ENCODE results near the gene S100P.
"Not testable (repeated sequence)": the region's sequence is repeated elsewhere in the genome, so short reads cannot be mapped to it uniquely, and the experiment has no call there.

S100P gene

DNA sequence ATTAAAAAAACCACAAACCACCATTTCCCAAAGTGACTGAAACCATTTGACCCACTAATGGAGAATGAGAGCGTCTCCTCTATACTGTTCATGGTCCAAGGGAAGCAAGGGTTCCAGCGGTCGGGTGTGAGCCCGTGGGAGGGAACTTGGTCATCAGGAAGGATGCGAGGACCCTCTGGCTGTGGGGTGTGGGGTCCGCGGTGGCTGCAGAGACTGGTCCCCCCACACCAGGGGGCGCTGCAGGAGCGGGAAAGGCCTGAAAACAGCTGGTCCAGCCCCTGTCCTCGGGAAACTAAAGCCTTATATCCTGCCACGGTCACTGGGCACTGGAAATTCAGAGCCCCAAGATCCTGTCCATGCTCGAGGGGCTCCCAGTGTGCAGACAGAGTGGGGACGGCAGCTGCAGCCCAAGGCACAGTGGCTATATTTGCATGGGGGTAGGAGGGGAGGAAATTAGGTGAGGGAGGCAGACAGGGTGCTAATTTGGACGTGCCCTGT is 26.6 kb downstream of the S100P start:
- H3K4me3 ChIP-seq (ENCODE audit: low read depth, low read length), result no peak overlapping the region

DNA sequence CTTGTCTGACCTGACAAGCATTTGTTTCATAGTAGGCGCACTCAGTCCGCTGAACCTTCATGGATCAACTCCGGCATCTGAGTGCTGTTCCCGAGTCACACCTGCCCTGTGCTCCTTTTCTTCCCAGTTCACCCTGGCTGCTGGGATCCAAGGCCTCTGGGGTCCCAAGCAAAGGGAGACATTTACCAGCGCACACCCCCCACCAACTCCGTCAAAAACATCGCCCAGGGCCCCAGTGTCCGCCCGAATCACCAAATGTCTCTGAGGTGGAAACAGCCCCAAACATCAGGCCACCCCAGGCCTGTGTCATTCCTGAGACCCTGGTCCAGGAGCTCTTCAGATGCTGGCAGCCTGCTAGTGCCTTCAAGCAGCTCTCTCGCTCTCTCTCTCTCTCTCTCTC is 27.4 kb downstream of the S100P start:
- no peak overlapping the region for H3K4me3 ChIP-seq (ENCODE audit: low read depth, low read length)

GRCh38 chr4:6722891-6723290 is 29.2 kb downstream of the S100P start:
- no peak overlapping the region for H3K4me3 ChIP-seq (ENCODE audit: low read depth, low read length)

- H3K4me3 ChIP-seq (ENCODE audit: low read depth, low read length), result no peak overlapping the region
Measured at GRCh38 chr4:6723851-6724250, 30.2 kb downstream of the S100P start.

DNA sequence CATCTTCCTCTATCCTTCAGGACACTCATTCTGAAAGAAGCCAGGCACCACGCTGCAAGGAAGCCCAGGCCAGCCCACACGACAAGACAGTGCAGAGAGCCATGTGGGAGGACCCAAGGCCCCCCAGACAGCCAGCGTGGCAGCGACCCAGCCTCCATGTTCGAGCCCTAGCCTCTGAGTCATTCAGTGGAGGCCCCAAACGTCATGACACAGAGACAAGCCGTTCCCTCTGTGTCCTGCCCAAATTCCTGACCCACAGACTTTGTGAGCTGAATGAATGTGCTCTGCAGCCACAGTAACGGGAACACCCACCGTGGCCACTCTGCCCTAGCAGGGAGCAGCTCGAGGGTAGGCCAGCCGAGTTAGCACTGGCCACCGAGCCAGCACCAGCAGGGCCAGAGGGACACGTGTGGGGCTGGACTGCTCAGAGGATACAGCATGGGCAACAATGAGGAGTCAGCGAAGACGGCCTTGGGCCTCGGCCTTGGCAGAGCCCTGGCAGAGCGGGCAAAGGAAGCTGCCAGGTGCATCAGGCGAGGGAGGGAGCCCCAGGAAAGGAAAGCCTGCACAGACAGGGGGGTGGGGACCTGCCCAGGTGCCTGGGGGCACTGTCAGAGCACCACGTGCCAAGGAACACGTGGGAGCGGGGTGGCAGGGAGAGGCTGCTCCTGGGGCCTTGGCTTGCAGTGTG is 30.9 kb downstream of the S100P start:
- no peak overlapping the region for H3K4me3 ChIP-seq (ENCODE audit: low read depth, low read length)

DNA sequence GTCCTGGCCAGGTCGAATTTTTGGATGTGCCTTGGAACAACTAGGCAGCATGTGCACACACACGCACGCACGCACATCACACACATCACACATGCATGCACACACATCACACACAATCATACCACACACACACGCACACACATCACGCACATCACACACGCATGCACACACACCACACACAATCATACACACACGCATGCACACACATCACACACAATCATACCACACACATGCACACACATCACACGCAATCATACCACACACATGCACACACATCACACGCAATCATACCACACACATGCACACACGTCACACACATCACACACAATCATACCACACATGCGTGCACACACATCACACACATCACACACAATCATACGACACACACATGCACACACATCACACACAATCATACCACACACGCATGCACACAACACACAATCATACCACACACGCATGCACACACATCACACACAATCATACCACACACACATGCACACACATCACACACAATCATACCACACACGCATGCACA is 31.8 kb downstream of the S100P start:
- H3K4me3 ChIP-seq (ENCODE audit: low read depth, low read length), result not testable (repeated sequence)

DNA sequence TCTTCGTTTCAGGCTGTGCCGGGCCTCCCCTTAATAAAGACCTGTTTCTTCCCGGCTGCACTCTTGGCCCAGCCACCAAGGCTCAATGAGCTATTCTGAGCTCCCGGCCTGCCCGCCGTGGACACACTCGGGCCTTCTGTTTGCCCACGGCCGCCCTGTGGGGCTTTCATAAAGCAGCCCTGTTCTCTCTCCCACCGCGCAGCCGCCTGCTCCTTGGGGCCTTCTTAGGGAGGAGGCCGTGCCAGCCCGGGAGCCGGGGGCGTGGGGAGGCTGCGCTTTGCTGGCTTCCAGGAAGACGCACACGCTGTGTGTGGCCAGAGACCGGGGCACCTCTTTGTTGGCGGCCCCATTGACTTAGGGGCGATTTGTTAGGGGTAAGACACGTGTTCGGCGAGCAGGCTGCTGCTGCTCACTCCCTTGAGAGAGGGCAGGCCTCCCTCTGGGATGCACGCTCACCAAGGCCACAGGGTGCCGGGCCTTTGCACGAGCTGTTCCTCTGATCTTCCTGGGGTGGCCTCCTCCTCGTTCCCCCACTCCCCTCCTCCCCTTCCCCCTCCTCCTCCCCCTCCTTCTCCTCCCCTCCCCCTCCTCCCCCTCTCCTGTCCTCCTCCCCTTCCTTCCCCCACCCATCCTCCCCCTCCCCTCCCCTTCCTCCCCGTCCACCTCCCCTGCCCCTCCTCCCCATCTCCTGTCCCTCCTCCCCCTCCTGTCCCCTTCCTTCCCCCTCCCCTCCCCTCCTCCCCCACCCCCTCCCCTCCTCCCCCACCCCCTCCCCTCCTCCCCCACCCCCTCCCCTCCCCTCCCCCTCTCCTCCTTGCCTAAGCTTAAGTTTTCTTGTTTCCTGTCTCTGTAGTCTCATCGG is 33.6 kb downstream of the S100P start:
- no peak overlapping the region for H3K4me3 ChIP-seq (ENCODE audit: low read depth, low read length)

DNA sequence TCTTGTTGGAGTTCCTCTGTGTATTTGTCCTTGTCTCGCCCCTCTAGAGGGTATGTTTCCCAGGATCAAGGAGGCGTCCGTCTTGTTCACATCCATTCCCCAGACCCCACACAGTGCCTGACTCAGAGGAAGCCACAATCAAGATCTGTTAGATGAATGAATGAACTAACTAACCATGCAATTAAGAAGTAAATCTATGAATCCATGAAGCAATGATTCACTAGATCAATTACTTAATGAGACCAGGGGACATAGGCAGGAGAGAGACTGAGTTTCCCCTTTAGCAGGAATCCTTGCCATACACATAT is 34.2 kb downstream of the S100P start:
- no peak overlapping the region for H3K4me3 ChIP-seq (ENCODE audit: low read depth, low read length)

DNA sequence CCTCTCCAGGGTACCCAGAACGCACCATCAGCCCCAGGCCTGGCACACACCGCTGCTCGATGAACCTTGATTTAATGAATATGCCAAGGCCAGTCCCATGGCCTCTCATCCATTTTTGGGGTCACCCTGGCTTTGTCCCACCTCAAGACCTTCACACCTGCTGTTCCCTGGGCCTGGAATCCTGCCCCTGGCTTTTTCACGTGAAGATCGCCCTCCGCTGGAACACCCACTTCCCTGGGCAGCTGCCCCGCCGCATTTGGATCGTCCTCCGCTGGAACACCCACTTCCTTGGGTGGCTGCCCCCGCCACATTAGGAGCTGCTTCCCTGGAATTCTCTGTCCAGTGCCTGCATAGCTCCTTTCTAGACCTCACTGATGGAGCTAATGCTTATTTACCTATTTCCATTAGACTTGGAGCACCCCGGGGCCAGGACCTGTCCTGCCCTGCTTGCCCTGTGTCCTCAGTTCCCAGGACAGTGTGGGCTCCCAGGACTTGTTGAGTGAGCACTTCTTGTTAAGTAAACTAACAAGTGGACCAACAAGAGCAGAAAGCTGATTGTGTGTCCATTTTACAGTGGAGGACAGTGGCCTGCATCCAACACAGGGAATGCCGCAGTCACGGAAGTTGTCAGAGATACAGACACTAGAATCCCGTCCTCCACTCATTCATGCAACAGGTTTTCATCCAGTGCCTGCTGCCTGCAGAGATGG is 34.8 kb downstream of the S100P start:
- H3K4me3 ChIP-seq (ENCODE audit: low read depth, low read length), result no peak overlapping the region

- H3K4me3 ChIP-seq (ENCODE audit: low read depth, low read length), result no peak overlapping the region
Measured at GRCh38 chr4:6730603-6731317, 37.1 kb downstream of the S100P start.

- no peak overlapping the region for H3K4me3 ChIP-seq (ENCODE audit: low read depth, low read length)
Measured at GRCh38 chr4:6731318-6731675, 37.6 kb downstream of the S100P start.

DNA sequence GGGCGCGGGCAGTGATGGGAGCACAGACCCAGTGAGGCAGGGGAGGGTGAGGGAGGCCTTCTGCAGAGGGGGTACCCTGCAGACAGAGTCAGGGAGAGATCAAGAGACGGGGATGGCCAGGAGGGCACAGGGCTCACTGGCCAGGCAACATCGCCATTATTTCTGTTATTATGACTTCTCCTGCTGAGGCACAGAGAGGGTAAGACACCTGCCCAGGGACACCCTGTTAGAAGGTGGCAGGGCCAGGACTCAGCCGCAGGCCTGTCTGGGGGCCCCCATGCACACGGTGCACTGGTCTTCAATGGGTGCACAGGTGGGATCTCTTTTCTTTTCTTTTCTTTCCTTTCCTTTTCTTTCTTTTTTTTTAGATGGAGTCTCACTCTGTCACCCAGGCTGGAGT is 38.1 kb downstream of the S100P start:
- no peak overlapping the region for H3K4me3 ChIP-seq (ENCODE audit: low read depth, low read length)

DNA sequence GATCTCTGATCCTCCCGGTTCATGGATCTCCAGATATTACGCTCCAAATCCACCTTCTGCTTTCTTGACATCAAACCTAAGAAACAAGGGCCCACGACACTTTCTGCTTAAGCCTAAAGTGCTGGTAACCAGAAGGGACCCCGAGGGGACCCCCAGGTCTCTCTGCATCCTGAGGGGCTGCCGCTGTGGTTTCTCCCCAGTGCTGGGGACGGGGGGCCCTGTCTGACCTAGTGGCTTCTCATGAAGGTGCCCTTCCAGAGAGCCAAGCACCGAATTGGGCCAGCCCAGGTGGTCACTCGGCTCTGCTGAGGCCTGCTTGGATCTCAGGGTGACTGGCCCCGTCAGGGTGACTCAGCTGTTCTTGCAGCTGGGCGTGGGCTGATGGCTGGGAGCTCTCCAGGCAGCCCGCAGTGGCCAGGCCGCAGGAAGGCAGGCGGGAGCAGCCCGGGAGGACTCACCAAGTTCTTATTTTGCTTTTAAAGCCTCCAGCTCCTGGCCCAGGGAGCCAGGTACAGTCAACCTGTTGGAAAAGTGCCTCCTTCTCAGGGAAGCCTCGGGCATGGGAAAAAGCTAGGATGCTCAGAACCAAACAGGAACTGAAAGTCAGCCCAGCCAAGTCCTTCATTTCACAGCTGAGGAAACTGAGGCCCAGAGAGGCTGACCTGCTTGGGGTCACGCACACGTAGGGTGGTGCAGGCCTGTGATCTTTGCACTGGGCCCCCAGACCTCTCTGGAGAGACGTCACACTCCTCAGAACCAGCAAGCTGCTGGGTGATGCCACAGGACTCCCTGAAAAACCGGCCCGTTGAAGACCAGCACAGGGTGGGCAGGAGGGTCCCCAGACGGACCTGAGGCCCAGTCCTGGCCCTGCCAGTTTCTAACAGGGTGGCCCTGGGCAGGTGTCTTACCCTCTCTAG is 39.0 kb downstream of the S100P start:
- no peak overlapping the region for H3K4me3 ChIP-seq (ENCODE audit: low read depth, low read length)

DNA sequence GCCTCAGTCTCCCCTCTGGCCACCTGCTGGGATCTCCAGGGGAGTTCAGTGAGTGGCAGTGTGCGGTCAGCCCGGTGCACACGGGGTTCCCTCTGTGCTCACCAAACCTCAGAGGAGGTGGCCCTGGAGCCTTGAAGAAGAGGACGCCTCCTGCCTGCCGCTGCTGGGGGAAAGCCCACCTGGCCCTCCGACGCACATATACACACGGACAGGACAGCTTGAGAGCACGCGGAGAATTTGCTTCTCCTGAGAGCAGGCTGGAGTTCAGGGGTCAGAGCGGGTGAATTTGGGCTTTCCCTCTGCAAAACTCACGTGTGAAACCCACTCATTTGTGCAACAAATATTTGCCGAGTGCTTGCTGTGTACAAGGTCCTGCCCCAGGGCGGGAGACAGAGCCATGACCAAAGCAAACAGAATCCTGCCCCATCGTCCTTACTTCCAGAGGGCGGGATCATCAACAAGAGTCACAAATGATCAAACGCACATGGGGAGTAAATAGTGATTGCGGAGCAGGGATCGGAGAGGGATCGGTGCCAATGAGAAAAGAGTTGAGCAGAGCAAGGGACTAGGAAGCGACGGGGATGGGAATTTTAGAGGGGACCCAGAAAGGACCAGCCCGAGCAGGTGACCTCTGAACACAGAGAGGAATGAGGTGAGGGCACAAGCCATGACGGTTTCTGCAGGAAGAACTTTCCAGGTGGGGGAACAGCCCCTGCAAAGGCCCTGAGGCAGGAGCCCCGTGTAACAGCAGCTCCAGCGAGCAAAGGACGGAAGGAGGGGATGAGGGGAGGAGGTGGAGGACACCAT is 39.9 kb downstream of the S100P start:
- no peak overlapping the region for H3K4me3 ChIP-seq (ENCODE audit: low read depth, low read length)

GRCh38 chr4:6734165-6734786 is 40.6 kb downstream of the S100P start:
- H3K4me3 ChIP-seq (ENCODE audit: low read depth, low read length), result no peak overlapping the region

DNA sequence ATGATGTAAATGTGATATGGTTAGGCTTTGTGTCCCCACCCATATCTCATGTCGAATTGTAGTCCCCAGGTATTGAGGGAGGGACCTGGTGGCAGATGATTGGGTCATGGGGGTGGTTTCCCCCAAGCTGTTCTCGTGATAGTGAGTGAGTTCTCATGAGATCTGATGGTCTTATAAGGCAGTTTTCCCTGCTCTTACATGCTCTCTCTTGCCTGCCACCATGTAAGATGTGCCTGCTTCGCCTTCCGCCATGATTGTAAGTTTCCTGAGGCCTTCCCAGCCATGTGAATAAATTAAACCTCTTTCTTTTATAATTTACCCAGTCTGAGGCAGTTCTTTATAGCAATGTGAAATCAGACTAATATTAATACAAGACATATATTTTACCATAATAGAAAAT is 46.2 kb downstream of the S100P start:
- no peak overlapping the region for H3K4me3 ChIP-seq (ENCODE audit: low read depth, low read length)

DNA sequence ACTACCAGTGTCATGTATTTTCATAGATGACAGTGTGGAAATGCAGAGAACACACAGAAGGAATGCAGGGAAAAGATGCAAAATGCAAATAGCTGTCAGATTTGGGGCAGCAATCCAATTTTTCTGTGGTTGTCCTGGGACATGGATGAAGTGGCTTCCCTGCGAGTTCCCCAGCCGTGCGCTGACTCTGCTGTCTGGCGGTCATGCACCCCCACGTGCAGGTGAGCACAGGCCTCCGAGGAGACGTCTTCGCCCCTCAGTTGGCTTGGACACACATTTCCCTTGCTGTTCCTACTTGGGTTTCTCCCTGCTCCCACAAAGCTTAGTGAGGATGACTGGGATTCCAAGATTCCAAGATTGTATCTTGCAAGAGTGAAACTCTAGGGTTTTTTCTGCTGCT is 46.7 kb downstream of the S100P start:
- no peak overlapping the region for H3K4me3 ChIP-seq (ENCODE audit: low read depth, low read length)

- no peak overlapping the region for H3K4me3 ChIP-seq (ENCODE audit: low read depth, low read length)
Measured at GRCh38 chr4:6742507-6742906, 48.8 kb downstream of the S100P start.

GRCh38 chr4:6742989-6743388 is 49.3 kb downstream of the S100P start:
- H3K4me3 ChIP-seq (ENCODE audit: low read depth, low read length), result no peak overlapping the region
